A673 (cell line): ENCODE measurements around the gene KIDINS220.

ENCODE experiments used
- CTCF ChIP-seq: fragments of 300-800, 200-600 bp; sonication (generic); conservative IDR thresholded peaks from 2 replicates; pipeline ENCODE4 v1.5.1; 2017; ENCODE audit warnings: low read depth, mild to moderate bottlenecking, antibody characterized with exemption, low read length, moderate library complexity, mixed read lengths
- EZH2 ChIP-seq: fragments of 200-600 bp; sonication (generic); IDR thresholded peaks from 2 replicates; pipeline ENCODE4 v1.6.1; 2017; ENCODE audit warnings: borderline replicate concordance, low read depth, mild to moderate bottlenecking, mixed read lengths, antibody characterized with exemption, low read length; ENCODE audit not compliant: poor library complexity, severe bottlenecking

- TF ChIP-seq EZH2 (no peak), CTCF (no peak)
Observed at GRCh38 chr2:8740136-8740535, 97.3 kb downstream of the KIDINS220 start.
